WTC11 (cell line): ENCODE data around the gene ASXL3.

Source experiments
- ATF2 ChIP-seq: sonication (generic); formaldehyde crosslinking; IDR thresholded peaks from 2 replicates; pipeline ENCODE4 v1.8.1; 2022; ENCODE audit warnings: low read depth, missing genetic modification reagents, borderline replicate concordance
- CTCF ChIP-seq: fragments of 200-600 bp; IDR thresholded peaks from 2 replicates; pipeline ENCODE4 v1.8.0; 2022; ENCODE audit warnings: antibody characterized with exemption
- E2F1 ChIP-seq: sonication (generic); formaldehyde crosslinking; IDR thresholded peaks from 2 replicates; pipeline ENCODE4 v1.8.0; 2022; ENCODE audit warnings: mild to moderate bottlenecking, missing genetic modification reagents
- FOXJ3 ChIP-seq: sonication (generic); formaldehyde crosslinking; IDR thresholded peaks from 2 replicates; pipeline ENCODE4 v1.9.0; 2021; ENCODE audit warnings: missing genetic modification reagents, mild to moderate bottlenecking, borderline replicate concordance
- FOXP4 ChIP-seq: sonication (generic); formaldehyde crosslinking; IDR thresholded peaks from 2 replicates; pipeline ENCODE4 v1.8.0; 2022; ENCODE audit warnings: mild to moderate bottlenecking, missing genetic modification reagents
- HMGA2 ChIP-seq: fragments of 250-450 bp; sonication (Bioruptor Pico); IDR thresholded peaks from 2 replicates; pipeline ENCODE4 v1.4.0; 2021; ENCODE audit warnings: mild to moderate bottlenecking, moderate library complexity
- USF1 ChIP-seq: sonication (generic); formaldehyde crosslinking; IDR thresholded peaks from 2 replicates; pipeline ENCODE4 v1.8.0; 2022; ENCODE audit warnings: mild to moderate bottlenecking, missing genetic modification reagents
- USF2 ChIP-seq: sonication (generic); formaldehyde crosslinking; IDR thresholded peaks from 2 replicates; pipeline ENCODE4 v1.8.1; 2023; ENCODE audit warnings: mild to moderate bottlenecking, missing genetic modification reagents, moderate library complexity
- ZBTB21 ChIP-seq: sonication (generic); formaldehyde crosslinking; IDR thresholded peaks from 2 replicates; pipeline ENCODE4 v1.8.1; 2023; ENCODE audit warnings: mild to moderate bottlenecking, missing genetic modification reagents, borderline replicate concordance
- ZNF232 ChIP-seq: sonication (generic); formaldehyde crosslinking; IDR thresholded peaks from 2 replicates; pipeline ENCODE4 v1.8.0; 2022; ENCODE audit warnings: mild to moderate bottlenecking, missing genetic modification reagents
- ZNF396 ChIP-seq: fragments of 250-450 bp; sonication (Bioruptor Pico); IDR thresholded peaks from 2 replicates; pipeline ENCODE4 v1.8.0; 2021; ENCODE audit warnings: mild to moderate bottlenecking, moderate library complexity, borderline replicate concordance

GRCh38 chr18:33560686-33561370, 17.2 kb upstream of the ASXL3 start:
- TF ChIP-seq E2F1 (CRISPR knock-in tag): no peak
- TF ChIP-seq FOXJ3 (CRISPR knock-in tag): no peak
- no peak for TF ChIP-seq USF1 (CRISPR knock-in tag)
- TF ChIP-seq FOXP4 (CRISPR knock-in tag): no peak
- no peak for TF ChIP-seq CTCF
- no peak for TF ChIP-seq HMGA2 (CRISPR knock-in tag)
- no peak for TF ChIP-seq ZNF396 (CRISPR knock-in tag)
- no peak for TF ChIP-seq ZBTB21 (CRISPR knock-in tag)
- TF ChIP-seq USF2 (CRISPR knock-in tag): no peak
- TF ChIP-seq ATF2 (CRISPR knock-in tag): no peak
- TF ChIP-seq ZNF232 (CRISPR knock-in tag): no peak
